IMR-90 (cell line): ENCODE measurements around the gene KRABD2.

Experiments
- ATAC-seq: fragments of 200-7000 bp; cut with Tn5 transposase; 2 replicates; pipeline ENCODE4 v1.9.1; 2020; ENCODE audit warnings: low read depth, mild to moderate bottlenecking, moderate library complexity
- BruUV-seq: library from RNA; stranded (reverse); fragments of 400-500 nt; replicated peaks from 2 replicates; lab custom pipeline; 2021; lab: Mats Ljungman, UMichigan
- CTCF ChIA-PET: fragments of 300-600 bp; formaldehyde crosslinking; extraction: SDS; loops from one replicate; lab custom pipeline; 2021; ENCODE audit warnings: antibody characterized with exemption; lab: Yijun Ruan, JAX
- POLR2A ChIA-PET: fragments of 300-600 bp; sonication (Branson Sonifier 250); formaldehyde crosslinking; loops from one replicate; lab custom pipeline; 2022; ENCODE audit warnings: antibody characterized with exemption; ENCODE audit not compliant: unreplicated experiment; lab: Charles Lee
- DNase-seq: peaks from one replicate; pipeline ENCODE4 v3.0.0; 2013
- H2AFZ ChIP-seq: replicated peaks from 2 replicates; pipeline ENCODE3; 2013; ENCODE audit warnings: low read length, mild to moderate bottlenecking; ENCODE audit not compliant: poor library complexity
- H2AK5ac ChIP-seq: 2 replicates; pipeline ENCODE4 v1.6.1; 2013; ENCODE audit warnings: low read depth, low read length, inconsistent platforms
- H2AK9ac ChIP-seq: replicated peaks from 2 replicates; pipeline ENCODE3; 2013; ENCODE audit warnings: mild to moderate bottlenecking, low read depth, low read length, moderate library complexity; ENCODE audit not compliant: poor library complexity
- H2BK120ac ChIP-seq: 2 replicates; pipeline ENCODE4 v1.6.1; 2013; ENCODE audit warnings: low read depth, low read length, inconsistent platforms
- H2BK15ac ChIP-seq: 3 replicates; pipeline ENCODE4 v1.6.1; 2013; ENCODE audit warnings: low read depth, low read length, inconsistent platforms
- H2BK20ac ChIP-seq: 2 replicates; pipeline ENCODE4 v1.6.1; 2013; ENCODE audit warnings: low read depth, mild to moderate bottlenecking, inconsistent platforms, low read length, moderate library complexity
- H2BK5ac ChIP-seq: 2 replicates; pipeline ENCODE4 v1.6.1; 2013; ENCODE audit warnings: mild to moderate bottlenecking, low read depth, low read length, inconsistent platforms; ENCODE audit not compliant: poor library complexity, severe bottlenecking
- H3K14ac ChIP-seq: replicated peaks from 2 replicates; pipeline ENCODE4 v1.6.1; 2013; ENCODE audit warnings: low read depth, low read length, inconsistent platforms
- H3K18ac ChIP-seq: 2 replicates; pipeline ENCODE4 v1.6.1; 2013; ENCODE audit warnings: low read depth, low read length, control low read depth
- H3K23ac ChIP-seq: 2 replicates; pipeline ENCODE4 v1.6.1; 2013; ENCODE audit warnings: low read depth, low read length, inconsistent platforms
- H3K27ac ChIP-seq: 2 replicates; pipeline ENCODE4 v1.5.1; 2013; ENCODE audit warnings: mild to moderate bottlenecking, control low read depth, low read length; ENCODE audit not compliant: insufficient read depth
- H3K27me3 ChIP-seq: 2 replicates; pipeline ENCODE4 v1.6.1; 2013; ENCODE audit warnings: low read length; ENCODE audit not compliant: control insufficient read depth, insufficient read depth
- H3K36me3 ChIP-seq: 2 replicates; pipeline ENCODE4 v1.6.1; 2013; ENCODE audit warnings: low read length, mixed read lengths; ENCODE audit not compliant: control insufficient read depth, insufficient read depth
- H3K4ac ChIP-seq: 2 replicates; pipeline ENCODE4 v1.6.1; 2013; ENCODE audit warnings: low read depth, low read length, inconsistent platforms
- H3K4me1 ChIP-seq: 2 replicates; pipeline ENCODE4 v1.6.1; 2013; ENCODE audit warnings: low read length, mixed read lengths; ENCODE audit not compliant: control insufficient read depth, insufficient read depth
- H3K4me2 ChIP-seq: 2 replicates; pipeline ENCODE4 v1.6.1; 2013; ENCODE audit warnings: low read depth, mild to moderate bottlenecking, control low read depth, low read length, moderate library complexity
- H3K4me3 ChIP-seq: 2 replicates; pipeline ENCODE4 v1.5.1; 2013; ENCODE audit warnings: low read depth, mild to moderate bottlenecking, control low read depth, low read length, moderate library complexity; ENCODE audit not compliant: insufficient read depth
- H3K56ac ChIP-seq: 2 replicates; pipeline ENCODE4 v1.6.1; 2013; ENCODE audit warnings: low read length, inconsistent platforms; ENCODE audit not compliant: insufficient read depth; ENCODE audit errors: extremely low read depth
- H3K79me1 ChIP-seq, 2 experiments: 2 replicates each; pipeline ENCODE4 v1.6.1; 2013; ENCODE audit warnings: low read length in 2 of 2, inconsistent platforms in 1 of 2, low read depth in 1 of 2
- H3K9ac ChIP-seq: 2 replicates; pipeline ENCODE4 v1.6.1; 2013; ENCODE audit warnings: low read depth, low read length, control low read depth
- H3K9me1 ChIP-seq: 2 replicates; pipeline ENCODE4 v1.6.1; 2013; ENCODE audit warnings: low read length, inconsistent platforms; ENCODE audit not compliant: insufficient read depth
- H3K9me3 ChIP-seq: 2 replicates; pipeline ENCODE4 v1.6.1; 2013; ENCODE audit warnings: low read length; ENCODE audit not compliant: control insufficient read depth, insufficient read depth
- H4K20me1 ChIP-seq: 2 replicates; pipeline ENCODE4 v1.6.1; 2013; ENCODE audit warnings: low read length, inconsistent platforms; ENCODE audit not compliant: insufficient read depth
- H4K5ac ChIP-seq: 2 replicates; pipeline ENCODE4 v1.6.1; 2013; ENCODE audit warnings: mild to moderate bottlenecking, low read depth, low read length, control low read depth
- H4K8ac ChIP-seq, 2 experiments: 2 replicates each; pipeline ENCODE4 v1.6.1; 2013; ENCODE audit warnings: low read depth in 2 of 2, low read length in 2 of 2, control low read depth in 1 of 2, inconsistent platforms in 1 of 2
- H4K91ac ChIP-seq: 2 replicates; pipeline ENCODE4 v1.6.1; 2013; ENCODE audit warnings: low read depth, low read length, inconsistent platforms; ENCODE audit not compliant: insufficient read depth
- MAZ ChIP-seq: IDR thresholded peaks from 2 replicates; pipeline ENCODE4 v1.6.1; 2012; ENCODE audit warnings: low read depth, mild to moderate bottlenecking, low read length, improper control_type of control experiment, moderate library complexity, borderline replicate concordance
- WGBS, 2 experiments: methylation state at CpG; one replicate each; pipeline versions ENCODE4 v1.1.5 to v1.1.7; 2013; ENCODE audit warnings: missing lambda C conversion rate in 2 of 2; ENCODE audit not compliant: insufficient read length in 1 of 2; ENCODE audit errors: extremely low coverage in 2 of 2; 5-methylcytosine and 5-hydroxymethylcytosine counted together
- dilution Hi-C: fragments of 300-500 bp; cut with HindIII; formaldehyde crosslinking; loops from one replicate; pipeline ENCODE4 v1.14.3; 2018; ENCODE audit warnings: low sequenced_read_pairs; ENCODE audit not compliant: unreplicated experiment
- in situ Hi-C: fragments of 300-500 bp; cut with MboI; formaldehyde crosslinking; loops from 3 replicates; pipeline ENCODE4 v1.14.3; 2019; ENCODE audit warnings: low sequenced_read_pairs, inconsistent platforms, mixed read lengths
- intact Hi-C: fragments of 100-400 bp; cut with micrococcal nuclease; formaldehyde crosslinking; loops from 2 replicates; pipeline ENCODE4 v1.10.0; 2022

The KRABD2 gene

DNA sequence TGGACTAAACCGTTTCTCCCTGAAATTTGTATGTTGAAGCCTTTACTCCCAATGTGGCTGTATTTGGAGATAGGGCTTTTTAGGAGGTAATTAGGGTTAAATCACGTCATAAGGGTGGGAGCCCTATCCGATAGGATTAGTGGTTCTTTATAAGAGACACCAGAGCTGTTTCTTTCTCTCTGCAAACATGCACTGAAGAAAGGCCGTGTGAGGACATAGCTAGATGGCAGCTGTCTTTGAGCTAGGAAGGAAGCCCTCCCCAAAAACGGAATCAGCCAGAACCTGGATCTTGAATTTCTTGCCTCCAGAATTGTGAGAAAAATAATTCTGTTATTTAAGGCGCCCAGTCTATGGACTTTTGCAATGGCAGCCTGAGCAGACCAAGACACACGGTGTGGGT is 22.8 kb downstream of the KRABD2 start:
- TF ChIP-seq MAZ, result no peak
- Histone ChIP-seq H3K4ac (no peak overlapping the region), H3K9ac (no peak overlapping the region), H3K14ac (no peak overlapping the region), H3K79me1 (no peaks in the 10 kb centered on the region), H3K4me1 (no peaks in the 10 kb centered on the region), H3K27me3 (no peaks in the 10 kb centered on the region), H3K56ac (no peak overlapping the region), H2AFZ (no peak overlapping the region), H4K20me1 (no peaks in the 10 kb centered on the region), H2BK5ac (no peak overlapping the region), H4K91ac (no peak overlapping the region), H3K23ac (no peak overlapping the region), H3K4me3 (no peak overlapping the region), H3K9me3 (no peaks in the 10 kb centered on the region), H4K8ac (no peak overlapping the region), H3K18ac (no peak overlapping the region), H3K27ac (no peak overlapping the region), H2AK9ac (no peak overlapping the region), H2BK120ac (no peak overlapping the region), H3K36me3 (no peaks in the 10 kb centered on the region), H2AK5ac (no peak overlapping the region), H3K4me2 (no peak overlapping the region), H2BK15ac (no peak overlapping the region), H3K9me1 (no peaks in the 10 kb centered on the region), H4K5ac (no peak overlapping the region), H2BK20ac (no peak overlapping the region)
- WGBS, 2 experiments, result no CpG with 5 or more reads among the region's 7 CpGs
- in situ Hi-C loops, result no loop called here
- POLR2A ChIA-PET, result no interaction called here
- intact Hi-C loops, result no loop called here
- CTCF ChIA-PET, result interaction anchor here (1.4 kb wide), 1 partner anchor 19 kb away, joined by 3 read pairs; no protein-coding TSS in a partner anchor
- ATAC-seq (no peak), DNase-seq (no peak)
- BruUV-seq, result no TSS peak
- dilution Hi-C loops, result no loop called here
